UCSD-AML1 (cell line): ENCODE data around the gene RAPGEF4.
"Not testable (repeated sequence)": the region's sequence is repeated elsewhere in the genome, so short reads cannot be mapped to it uniquely, and the experiment has no call there.

Source experiments
- DNase-seq: peaks from one replicate; lab custom pipeline; 2025; ENCODE audit not compliant: unreplicated experiment; lab: John Stamatoyannopoulos, UW

RAPGEF4 gene

DNA sequence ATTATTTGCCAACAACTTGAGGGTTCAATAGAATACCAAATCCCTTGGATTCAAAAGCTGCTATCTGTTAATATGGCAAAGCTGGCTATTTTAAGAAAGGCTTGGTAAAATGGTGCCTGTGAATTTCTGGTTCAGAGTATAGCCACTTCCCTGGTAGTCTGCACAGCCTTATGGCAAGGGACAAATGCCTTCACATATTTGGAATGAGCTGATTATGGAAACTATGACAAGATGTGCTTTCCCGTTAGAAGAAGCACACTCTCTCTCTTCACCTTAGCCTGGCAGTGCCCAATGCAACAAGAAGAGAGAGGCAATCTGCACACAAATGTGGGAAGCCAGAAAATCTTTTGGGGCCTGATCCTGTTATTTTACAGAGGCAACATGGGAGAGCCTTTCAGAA, 292.5 kb downstream of the RAPGEF4 start:
- DNase-seq: no peak

DNA sequence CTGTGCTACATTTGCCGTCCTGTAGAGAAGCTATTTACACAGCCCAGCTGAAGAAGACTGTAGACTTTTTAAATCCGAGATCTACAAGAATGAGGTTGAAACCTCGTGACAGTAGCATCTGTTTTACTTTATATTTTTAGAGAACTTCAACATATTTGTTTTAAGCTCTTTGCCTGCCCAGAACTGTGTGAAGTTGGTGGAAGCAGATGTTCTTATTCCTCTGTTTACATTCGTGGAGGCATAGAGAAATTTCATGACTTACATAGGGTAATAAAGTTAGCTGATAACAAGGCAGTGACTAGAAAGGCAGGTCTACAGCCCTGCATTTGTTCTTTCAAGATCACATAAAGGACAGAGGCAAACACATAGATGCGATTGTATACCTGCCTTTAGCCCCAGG, 293.0 kb downstream of the RAPGEF4 start:
- no peak for DNase-seq

DNA sequence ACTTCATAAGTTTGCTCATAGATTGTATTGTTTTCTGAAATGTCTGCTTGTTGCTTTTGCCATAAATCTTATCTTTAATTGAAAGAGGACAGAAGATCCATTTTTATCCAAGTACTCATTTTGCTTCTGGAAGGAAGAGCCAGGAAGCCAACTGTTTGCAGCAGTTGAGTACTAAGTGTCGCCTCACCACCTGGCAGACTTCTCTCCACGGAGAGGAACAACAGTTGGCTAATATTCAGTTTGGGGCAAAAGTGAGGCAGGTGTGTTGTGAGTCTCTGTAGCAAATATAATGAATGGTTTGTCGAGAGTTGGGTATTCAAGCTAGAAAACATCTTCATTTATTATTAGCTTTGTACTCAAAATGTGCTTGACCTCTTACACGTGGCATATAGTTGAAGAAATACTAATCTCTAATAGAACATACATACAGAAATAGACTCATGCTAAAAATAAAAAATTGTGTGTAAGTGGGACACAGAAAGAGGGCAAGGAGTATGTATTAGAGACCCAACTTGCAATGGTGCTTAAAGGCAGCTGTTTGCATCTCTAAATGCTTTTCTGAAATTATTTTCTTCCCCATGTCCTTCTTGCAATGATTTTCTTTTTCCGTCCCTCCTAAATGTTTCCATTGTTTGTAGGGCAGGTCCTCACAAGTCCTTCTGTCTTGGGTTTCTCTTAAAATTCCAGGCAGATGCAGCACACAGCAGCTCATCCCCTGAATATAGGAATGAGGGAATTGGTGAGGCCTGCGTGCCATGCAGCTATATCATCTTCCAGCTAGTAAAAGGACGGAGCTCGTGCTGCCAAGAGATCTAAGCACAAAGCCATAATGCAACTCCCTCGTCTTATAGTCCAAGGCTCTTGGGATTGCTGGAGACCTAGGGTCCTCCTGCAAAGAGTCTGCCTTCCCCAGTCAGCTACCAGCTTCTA, 295.2 kb downstream of the RAPGEF4 start:
- DNase-seq: no peak

DNA sequence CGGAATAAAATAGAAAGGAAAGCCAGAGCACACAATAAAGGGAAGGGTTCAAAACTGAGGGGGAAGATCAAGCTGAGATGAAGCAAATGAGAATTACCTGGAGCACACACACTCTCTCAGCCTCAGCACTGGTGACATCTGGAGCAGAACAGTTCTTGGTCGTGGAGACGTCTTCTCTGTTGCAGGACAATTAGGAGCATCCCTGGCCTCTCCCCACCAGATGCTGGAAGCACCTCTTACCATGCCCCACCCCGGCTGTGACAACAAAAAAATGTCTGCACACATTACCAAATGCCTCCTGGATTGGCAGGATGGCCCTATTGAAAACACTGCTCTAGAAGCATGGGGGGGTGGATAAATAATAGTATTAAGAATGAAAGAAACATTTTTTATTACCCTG, 296.4 kb downstream of the RAPGEF4 start:
- no peak for DNase-seq

DNA sequence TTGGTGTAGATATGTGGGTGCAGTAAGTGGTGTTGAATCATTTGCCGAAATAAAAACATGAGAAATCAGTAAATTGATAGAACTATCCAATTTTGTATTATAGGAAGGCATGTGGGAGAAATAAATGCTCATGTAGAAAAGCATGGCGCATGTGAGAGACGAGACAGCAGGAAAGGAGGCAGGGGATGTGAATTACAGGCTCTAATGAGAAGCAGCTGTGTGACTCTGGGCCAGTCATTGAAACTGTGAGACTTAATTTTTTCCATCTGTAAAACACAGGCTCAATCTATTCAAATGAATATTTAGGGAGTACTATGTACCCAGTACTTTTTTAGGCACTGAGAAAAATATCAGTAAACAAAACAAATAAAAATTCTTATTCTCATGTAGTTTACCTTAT, 297.4 kb downstream of the RAPGEF4 start:
- no peak for DNase-seq

DNA sequence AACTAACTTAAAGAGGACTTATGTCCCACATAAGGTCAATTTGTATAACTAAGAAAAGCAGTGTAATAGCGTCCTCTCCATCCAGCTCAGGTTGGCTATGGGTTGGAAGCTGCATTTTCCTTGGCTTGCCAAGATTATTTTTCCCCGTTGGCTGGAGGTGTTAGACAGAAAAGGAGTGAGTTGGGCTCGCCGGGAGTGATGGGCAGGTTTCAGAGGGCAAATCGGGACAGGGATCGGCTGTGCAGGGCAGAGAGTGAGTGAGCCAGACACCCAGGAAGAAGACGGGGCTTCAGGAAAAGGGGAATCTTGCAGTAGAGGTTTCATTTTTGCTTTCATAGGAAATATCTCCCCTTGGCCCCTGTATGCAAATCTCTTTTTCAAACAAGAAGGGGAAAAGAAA, 298.5 kb downstream of the RAPGEF4 start:
- no peak for DNase-seq

DNA sequence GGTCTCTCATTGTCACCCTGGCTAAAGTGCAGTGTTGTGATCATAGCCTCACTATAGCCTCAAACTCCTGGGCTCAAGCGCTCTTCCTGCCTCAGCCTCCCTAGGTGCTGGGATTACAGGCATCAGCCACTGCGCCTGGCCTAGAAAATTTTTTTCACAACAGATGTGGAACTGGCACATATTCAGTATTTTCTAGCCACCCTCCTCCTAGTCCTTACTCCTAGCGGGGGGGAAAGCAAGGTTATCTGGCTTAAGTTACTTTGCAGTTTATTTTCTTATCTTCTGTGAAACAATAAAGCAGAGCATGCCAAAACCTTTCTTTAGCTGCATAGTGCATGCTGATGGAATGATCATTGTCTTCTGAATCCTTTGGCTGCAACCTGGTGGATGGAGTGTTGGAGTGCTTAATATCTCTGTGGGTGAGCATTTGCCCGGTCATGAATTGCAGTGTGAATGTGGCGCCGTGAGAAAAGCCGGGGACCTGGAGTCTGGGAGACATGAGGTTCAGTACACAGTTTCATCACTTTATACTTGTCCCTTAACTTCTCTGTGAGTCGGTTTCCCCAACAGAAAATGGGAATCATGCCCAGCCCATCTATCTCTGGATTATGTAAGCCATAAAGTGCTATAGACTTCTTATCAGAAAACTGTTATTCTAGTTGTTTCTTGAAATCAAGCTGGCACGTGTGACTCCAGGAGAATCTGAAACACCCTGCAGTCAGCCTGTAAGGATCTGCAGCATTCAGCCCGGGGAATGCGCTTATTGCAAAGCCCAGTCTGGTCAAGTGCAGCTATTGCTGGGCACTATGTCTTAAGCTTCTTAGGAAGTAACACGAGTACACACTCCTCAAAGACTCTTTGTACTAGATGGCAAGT, 301.8 kb downstream of the RAPGEF4 start:
- no peak for DNase-seq

DNA sequence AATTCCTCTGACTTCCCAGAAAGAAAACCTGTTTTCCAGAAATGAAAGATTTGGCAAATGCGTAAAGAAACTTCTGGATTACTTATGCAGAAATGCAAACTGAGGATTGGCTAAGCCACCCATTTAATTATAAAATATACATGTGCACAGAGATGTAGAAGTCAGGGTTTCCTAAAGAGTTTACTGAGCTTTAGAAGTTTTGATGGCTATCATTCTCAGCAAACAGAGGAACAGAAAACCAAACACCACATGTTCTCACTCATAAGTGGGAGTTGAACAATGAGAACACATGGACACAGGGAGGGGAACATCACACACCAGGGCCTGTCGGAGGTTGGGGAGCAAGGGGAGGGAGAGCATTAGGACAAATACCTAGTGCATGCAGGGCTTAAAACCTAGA, 302.6 kb downstream of the RAPGEF4 start:
- DNase-seq: not testable (repeated sequence)

DNA sequence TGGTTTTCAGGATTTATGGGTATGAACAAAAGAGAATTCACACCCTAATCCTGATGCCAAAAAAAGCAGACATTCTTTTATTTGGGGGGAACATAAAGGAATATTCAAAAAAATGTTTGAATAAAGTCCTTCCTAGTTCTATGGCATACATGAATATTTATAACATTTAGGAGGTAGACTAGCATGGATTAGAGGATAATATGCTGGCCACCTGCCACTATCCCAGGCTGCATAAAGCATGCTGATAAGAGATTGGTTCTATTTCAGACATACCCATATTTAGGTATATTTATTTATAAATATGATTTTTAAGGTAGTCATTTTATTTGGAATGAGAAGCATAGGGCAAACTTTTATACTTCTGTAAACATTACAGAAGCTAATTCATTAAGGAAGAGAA, 305.1 kb downstream of the RAPGEF4 start:
- no peak for DNase-seq

DNA sequence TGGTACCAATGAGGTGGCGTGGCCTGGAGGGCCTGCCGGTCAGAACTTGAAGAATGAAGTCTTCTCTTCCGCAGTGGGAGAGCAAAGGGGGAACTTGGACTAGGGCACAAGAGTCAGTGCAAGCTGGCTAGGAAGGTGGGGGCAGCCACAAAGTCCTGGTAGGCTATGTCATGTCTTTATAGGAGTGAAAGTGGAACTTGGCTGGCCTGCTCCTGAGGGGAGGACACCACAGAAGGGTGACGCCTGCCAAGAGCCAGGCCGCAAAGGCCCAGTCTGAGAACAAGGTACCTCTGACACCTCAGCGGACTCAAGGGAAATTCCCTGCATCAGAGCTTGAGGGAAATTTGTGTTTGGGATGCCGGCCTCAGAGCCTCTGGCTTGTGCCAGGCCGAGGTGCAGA, 307.8 kb downstream of the RAPGEF4 start:
- DNase-seq: no peak

DNA sequence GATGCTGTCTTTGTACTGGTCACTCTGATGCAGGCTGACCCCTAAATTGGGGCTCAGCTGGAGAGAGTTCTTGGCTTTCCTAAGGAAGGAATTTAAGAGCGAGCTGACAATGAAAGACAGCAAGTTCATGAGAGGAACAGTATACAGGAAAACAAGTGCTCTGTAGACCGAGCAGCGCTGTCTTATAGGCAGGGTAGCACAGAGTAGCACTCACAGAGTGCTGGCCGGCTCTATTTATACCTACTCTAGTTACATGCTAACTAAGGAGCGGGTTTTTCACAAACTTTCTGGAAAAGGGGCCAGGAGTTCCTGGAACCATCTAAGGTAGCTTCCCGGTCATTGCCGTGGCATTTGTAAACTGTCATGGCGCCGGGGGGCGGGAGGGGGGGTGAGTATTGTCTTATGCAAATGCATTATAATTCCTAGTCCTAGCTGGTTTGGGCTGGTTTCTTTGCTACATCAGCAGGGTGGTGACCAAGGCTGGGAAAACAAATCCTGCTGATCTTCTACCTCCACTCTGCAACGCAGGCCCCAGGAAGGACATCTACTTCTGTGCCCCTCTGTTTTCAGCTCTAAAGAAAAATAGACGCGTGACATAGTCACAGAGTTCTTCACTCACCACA, 308.4 kb downstream of the RAPGEF4 start:
- no peak for DNase-seq

DNA sequence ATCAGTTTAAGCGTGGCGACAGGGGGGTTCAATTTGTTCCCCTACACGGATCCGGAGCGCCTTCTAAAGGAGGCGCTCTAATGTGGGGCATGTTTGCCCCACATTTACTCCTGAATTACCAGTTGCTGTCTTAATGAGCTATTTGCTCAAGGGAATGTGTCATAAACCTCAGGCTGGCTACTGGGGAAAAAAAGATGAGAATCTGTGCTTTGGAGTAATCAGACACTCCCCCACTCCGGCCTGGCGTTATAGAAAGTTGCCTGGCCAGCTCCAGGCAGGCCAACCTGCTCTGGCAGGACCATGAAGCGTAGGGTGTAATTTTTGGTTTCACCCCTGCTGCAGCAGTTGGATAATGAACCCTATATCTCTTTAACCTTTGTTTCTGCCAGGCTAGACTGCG, 309.0 kb downstream of the RAPGEF4 start:
- DNase-seq: no peak

DNA sequence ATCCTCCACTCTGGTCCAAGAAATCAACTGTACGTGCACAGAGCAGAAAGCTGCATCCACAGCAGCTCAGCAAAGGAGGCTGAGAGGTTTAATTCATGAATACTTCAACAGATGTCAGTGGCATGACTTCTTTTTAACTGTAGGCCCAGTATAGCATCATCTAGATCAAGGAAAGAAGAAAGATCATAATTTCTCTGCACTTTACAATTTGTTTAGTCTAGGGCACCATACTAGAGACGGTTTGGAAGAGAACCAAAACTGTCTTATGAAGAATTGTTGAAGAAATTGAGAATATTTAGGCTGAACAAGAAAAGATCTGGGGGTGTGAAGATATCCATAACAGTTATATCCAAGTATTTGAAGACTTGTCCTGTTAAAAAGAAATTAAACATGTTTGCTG, 309.5 kb downstream of the RAPGEF4 start:
- DNase-seq: no peak

DNA sequence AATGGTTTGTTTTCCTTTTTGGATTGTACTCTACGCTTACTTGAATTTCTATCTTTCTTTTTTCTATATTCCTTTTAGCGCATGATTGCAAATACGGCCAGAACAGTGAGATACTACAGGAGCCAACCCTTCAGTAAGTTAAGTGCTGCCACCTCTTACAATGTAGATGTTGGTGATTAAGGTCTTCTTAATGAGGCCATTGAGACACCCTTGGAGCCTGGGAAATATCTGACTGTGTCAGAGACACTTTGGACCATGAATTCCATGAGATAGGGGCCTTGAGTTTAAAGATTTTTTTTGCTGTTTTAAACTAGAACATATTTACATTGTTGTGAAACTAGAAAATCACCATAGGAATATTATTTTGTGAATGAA, 312.9 kb downstream of the RAPGEF4 start:
- DNase-seq: no peak

DNA sequence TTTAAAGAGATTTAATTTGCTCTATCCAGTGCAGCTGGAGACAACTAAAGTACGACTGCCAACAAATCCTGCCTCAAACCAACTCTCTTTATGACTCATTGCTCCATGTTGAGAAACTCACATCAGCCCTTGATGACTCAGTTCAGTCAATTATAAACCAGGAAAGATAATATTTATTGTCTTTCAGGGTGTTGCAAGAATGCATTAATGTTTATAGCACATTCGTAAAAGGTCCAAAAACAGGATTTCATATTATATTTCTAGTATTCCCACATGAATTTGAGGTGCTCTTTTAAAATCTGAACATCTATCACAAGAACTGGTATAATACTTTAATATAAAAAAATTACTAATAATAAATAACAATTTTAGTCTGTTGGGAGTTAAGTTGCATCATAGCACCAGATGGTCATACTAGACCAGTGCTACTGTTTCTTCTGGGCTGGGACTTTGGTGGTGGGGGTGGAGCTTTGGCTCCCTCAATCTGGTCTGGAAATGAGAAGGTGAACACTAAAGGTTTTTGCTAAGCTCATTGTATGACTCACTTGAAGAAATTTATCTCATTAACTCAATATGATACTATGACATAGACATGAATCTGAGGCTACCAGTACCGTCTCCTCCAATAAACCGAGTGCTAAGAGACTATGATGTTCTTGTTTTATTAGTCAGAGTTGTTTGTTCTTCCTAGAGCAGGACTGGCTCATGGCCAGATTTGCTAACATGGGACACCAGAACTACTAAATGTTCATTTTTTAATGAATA, 313.4 kb downstream of the RAPGEF4 start:
- no peak for DNase-seq

DNA sequence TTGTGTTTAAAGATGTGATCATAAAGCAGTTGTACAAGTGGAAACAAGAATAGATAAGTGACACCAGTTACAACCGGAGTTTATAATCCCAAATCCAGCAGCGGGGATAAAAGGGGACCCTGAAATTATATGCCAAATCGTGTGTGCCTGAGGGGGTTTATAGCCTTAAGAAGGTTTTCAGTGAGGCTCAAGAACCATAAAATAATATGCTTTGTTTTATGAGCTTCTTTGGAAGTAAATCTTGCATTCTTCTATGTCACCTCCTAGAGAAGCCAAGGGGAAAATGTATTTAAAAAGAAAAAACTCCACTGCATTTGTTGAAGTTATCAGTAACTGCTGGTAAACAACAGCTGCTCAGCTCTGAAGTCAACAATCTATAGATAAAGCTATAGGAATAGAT, 314.2 kb downstream of the RAPGEF4 start:
- DNase-seq: no peak

DNA sequence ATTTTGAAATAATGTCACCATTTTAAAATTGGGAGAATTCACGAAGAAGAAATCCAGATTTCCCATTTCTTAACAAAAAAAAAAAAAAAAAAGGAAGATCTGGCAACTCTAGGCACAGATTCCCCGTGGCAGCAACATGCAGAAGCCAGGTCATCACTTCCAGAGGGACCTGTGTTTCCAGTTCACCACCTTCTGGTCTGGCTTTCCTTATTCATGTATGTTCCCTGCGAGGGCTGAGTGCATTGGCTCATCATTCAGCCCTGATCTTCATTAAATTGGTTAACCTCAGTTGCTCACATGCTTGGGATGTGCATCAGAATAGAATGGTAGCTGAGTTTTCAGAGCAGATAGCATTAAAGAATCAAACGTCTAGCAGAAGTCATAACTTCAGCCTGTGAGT, 315.0 kb downstream of the RAPGEF4 start:
- DNase-seq: no peak

DNA sequence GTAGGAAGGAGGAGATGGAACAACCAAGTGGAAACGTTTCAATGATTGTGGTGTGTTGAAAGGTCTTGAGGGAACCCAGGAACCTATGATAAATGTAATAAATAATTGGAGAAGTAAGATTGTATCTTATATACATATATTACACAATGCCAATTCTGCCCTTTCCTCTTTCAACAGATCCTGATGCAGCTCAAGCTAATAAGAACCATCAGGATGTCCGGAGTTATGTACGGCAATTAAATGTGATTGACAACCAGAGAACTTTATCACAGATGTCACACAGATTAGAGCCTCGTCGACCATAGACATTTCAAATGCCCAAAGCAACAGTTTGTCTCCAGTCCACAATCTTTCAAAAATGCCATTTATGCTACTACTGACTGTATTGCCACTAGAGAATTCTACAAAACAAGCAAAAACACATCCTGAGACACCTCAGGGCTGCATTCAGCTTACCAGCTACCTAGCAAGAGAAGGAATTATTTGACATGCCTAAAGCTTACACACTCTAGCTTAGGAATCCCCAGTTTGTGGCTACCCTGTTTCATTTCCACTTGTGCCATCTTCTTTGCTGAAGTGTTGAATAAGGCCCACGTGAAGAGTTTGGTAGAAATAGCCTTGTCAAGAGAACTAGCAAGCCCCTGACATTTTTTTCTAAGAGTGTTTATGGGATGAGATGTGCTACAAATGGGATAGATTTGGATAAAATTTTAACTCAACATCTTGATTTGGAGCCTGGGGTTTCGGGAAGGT, 316.0 kb downstream of the RAPGEF4 start:
- DNase-seq: no peak

DNA sequence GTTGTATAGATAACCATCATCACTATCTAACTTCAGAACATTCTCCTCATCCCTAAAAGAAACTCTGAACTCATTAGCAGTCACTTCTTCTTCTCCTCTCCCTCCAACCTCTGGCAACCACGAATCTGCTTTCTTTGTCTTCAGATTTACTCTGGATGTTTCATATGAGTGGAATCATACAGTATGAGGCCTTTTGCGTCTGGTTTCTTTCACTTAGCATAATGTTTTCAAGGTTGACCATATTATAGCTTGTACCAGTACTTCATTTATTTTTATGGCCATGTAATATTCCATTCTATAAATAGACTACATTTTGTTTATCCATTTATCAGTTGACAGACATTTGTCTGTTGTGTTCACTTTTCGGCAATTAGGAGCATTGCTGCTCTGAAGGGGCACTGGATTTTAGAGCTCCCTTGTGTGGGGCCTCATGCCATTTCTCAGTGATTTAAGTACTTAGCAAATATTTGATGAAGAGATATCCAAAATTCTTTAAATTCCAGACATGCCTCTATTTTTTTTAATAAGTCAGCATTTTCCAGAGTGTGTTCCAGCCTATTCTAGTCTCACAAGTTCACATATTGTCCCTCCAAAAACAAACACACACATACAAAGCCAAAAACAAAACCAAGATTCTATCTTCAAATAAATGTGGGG, 317.5 kb downstream of the RAPGEF4 start:
- no peak for DNase-seq

DNA sequence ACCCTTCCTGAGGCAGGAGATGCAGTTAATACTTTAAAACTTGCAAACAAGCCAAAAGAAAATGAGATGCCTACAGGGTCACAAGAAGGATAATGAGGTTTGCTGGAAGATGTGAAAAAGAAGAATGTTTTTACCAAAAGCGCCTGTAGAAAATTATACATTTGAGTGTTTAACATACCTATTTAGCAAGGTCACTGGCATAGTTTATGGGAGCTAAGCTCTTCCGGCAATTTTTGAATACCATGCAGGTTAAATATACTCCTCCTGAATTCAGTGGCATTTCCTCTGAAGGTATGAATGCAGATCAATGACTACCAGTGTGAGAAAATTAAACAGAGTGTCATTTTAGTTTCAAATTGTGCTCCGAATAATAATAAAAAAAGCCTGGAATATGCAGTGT, 318.8 kb downstream of the RAPGEF4 start:
- no peak for DNase-seq
